ENCODE results near the gene COPB1.

Gene COPB1

GRCh38 chr11:14513800-14514199 is 14.2 kb upstream of the COPB1 start:
- no peak for DNase-seq

GRCh38 chr11:14506532-14506931 is 6.9 kb upstream of the COPB1 start:
- DNase-seq: no peak

GRCh38 chr11:14503023-14503422 is 3.4 kb upstream of the COPB1 start:
- DNase-seq: no peak

DNA sequence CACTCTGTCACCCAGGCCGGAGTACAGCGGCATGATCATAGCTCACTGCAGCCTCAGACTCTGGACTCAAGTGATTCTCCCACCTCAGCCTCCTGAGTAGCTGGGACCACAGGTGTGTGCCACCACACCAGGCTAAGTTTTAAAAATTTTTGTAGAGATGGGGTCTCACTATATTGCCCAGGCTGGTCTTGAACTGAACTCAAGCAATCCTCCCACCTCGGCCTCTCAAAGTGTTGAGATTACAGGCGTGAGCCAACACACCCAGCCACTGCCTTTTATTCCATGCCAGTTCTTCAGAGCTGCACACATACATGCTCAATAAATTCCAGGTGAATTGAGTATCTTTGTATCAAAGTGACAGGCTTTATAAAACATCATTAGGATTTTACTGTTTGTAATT is 2.4 kb upstream of the COPB1 start:
- no peak for DNase-seq

DNA sequence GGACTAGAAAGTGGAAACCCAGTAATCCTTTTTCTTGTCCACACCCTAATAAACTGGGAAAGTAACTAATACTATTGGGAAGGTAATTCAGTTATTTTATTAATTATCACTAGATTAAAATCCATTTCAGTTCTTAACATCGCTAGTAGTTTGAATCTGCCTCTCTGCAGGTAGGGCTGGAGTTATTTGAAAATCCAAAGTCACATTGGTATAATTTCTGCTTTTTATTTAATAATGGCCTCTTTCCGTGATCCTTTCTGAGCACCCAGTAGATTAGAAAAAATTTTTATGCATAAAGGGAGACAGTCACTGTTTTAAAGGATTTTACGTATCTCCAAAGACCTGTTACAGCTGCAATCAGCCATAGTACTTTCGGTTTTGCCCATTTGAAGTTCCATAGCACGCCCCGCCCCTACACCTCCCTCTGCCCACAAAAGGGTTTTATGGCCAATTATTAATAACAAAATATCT is 605 bp upstream of the COPB1 start:
- DNase-seq: no peak

GRCh38 chr11:14499178-14499559 is 442 bp downstream of the COPB1 start:
- DNase-seq: no peak

GRCh38 chr11:14480716-14481115 is 18.9 kb downstream of the COPB1 start:
- no peak for DNase-seq

DNA sequence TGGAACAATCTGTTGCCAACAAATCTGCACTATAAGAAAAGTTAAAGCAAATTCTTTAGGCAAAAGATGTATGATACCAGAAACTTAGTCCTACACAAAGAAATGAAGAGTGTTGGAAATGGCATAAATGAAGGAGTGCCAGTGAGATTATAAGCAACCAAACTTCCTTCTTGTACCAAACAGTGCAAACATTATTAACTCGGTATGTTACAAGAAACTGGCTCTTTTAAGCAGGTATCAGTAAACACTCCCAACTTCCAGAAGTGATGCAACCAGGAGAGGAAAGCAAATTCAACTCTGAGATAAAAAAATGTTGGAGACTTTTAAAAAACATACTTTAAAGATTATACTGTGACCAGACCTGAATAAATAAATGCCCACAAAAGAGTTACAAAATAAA is 28.5 kb downstream of the COPB1 start:
- no peak for DNase-seq

- no peak for DNase-seq
Measured at GRCh38 chr11:14463623-14464022, 36.0 kb downstream of the COPB1 start.

- DNase-seq: no peak
Measured at GRCh38 chr11:14460147-14460546, 39.5 kb downstream of the COPB1 start.

- DNase-seq: no peak
Measured at GRCh38 chr11:14458377-14458776, 41.2 kb downstream of the COPB1 start.

- DNase-seq: no peak
Measured at GRCh38 chr11:14455648-14456430, 43.8 kb downstream of the COPB1 start.

- DNase-seq: no peak
Measured at GRCh38 chr11:14454861-14455632, 44.6 kb downstream of the COPB1 start.

GRCh38 chr11:14451825-14452224 is 47.8 kb downstream of the COPB1 start:
- no peak for DNase-seq

DNA sequence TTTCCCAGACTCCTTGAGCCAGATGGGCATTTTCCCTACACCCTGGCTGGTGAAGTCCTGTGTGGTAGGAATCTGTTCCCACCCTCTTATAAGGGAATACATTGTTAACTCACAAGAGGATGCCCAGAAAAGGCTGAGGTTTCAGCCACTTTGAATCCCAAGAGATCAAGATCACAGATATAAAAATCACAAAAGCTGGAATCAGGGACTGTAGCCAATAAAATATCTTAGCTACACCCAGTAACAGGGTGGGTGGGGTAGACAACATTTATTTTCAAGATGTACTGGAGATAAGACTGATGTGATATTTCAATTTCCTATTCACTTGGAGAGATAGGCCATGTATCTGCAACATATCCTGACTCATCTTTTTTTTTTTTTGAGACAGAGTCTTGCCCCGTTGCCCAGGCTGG is 50.3 kb downstream of the COPB1 start:
- DNase-seq: no peak

GRCh38 chr11:14448240-14448639 is 51.4 kb downstream of the COPB1 start:
- no peak for DNase-seq

DNA sequence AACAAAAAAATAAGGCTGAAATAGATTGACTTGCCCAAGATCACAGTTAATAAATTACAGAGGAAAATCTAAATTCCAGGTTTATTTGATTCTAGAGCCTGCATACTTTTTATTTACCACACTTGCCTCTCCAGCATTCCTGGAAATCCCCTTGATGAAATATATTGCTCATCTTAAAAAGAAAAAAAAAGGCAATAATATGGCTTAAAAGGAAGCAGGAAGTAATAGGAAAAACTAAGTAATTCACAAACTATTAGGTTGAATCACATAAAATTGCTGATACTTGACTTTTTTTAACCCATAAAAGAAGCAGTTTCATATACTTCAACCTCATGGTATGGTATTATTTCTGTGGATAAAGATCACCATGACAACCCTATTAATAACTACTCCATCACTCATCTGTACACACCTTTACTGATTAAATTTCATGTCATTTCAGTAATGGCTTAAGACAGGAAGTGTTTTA is 52.9 kb downstream of the COPB1 start:
- no peak for DNase-seq

DNA sequence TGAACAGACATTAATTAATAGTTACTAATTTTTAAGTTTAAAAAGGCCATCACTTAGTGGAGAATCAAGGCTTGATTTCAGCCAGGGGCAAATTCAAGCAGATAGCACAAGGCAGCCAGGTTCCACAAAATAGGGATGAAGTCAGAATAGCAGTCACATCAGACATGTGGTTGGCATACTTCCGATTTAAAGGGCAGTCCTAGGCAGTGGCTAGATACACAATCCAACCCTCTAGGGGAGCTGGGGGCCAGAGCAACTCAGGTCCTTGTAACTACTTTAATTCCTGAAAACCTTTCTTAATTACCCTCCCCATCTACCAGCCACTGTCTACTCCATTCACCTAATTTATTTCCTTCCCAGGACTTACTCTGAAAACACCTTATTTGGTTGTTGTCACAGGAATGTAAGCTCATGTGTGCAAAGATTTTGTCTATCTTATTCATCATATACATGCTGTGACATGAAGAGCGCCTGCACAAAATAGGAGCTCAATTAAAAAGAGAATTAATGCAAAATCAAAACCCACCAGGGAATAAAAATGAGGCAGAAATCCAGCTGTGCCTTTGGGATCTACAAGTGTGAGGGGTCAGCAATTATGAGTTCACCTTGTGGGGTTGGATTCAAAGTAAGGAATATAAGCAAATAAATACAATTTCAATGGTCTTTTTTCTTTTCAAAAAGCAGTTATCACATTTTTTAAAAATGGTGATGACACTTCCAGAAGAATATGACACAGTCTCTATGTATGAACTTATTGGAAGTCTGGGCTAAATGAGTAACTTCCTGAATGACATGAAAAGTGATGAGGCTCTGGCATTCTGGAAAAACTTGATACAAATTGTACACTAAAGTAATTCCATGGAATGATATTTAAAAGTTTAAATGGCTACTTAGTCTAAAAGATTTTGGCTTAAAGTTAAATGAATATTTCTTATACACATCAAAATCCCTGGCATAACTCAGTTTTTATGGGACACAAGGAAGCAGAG is 53.8 kb downstream of the COPB1 start:
- no peak for DNase-seq

GRCh38 chr11:14444441-14445189 is 55.0 kb downstream of the COPB1 start:
- DNase-seq: no peak

DNA sequence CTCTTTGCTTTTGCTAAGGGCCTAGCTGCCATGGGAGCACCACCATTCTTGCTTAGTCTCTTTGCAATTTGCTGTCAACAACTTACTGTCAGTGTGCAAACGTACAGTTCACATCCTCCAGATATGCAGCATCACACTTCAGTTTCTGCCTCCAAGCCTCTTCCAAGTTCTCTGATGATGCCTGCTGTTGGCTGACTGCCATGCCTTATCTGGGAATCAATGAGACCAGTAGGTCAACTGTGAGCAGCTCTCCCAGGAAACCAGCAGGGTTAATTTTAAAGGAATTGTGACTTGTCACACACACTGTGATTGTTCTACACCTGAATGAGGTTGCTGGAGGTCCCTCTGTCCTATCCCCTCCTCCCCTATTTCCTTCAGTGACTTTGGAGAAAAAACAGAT is 56.0 kb downstream of the COPB1 start:
- no peak for DNase-seq

- no peak for DNase-seq
Measured at GRCh38 chr11:14435717-14436512, 63.7 kb downstream of the COPB1 start.

All from cortex of kidney (tissue), 1 donor.